OCI-LY3 (cell line): Measurements from ENCODE around the gene RNF166.

Experiments
- H2AFZ ChIP-seq: fragments of 200-600, 300-600 bp; shearing (Covaris generic); 2 replicates; pipeline ENCODE4 v1.6.0; 2014; ENCODE audit warnings: antibody characterized with exemption, low read depth, low read length
- H3K27ac ChIP-seq: fragments of 200-600, 300-600 bp; sonication (generic); 2 replicates; pipeline ENCODE4 v1.5.1; 2014; ENCODE audit warnings: mild to moderate bottlenecking, low read length, moderate library complexity, mixed read lengths
- H3K27me3 ChIP-seq: fragments of 200-600, 300-600 bp; sonication (generic); 2 replicates; pipeline ENCODE4 v1.6.1; 2014; ENCODE audit warnings: low read depth, low read length, mixed read lengths
- H3K36me3 ChIP-seq: fragments of 200-600, 300-600 bp; sonication (generic); replicated peaks from 2 replicates; pipeline ENCODE3; 2014; ENCODE audit warnings: low read depth, low read length, mixed read lengths
- H3K4me1 ChIP-seq: fragments of 300-600, 200-600 bp; sonication (generic); 2 replicates; pipeline ENCODE4 v1.6.1; 2014; ENCODE audit warnings: low read length, mixed read lengths
- H3K4me2 ChIP-seq: fragments of 200-600, 300-600 bp; sonication (generic); 2 replicates; pipeline ENCODE4 v1.6.1; 2014; ENCODE audit warnings: low read length, mixed read lengths
- H3K4me3 ChIP-seq: fragments of 300-600, 200-600 bp; sonication (generic); 2 replicates; pipeline ENCODE4 v1.5.1; 2014; ENCODE audit warnings: antibody characterized with exemption, mild to moderate bottlenecking, low read length, moderate library complexity
- H3K79me2 ChIP-seq: fragments of 300-600, 200-600 bp; shearing (Covaris generic); 2 replicates; pipeline ENCODE4 v1.6.1; 2014; ENCODE audit warnings: mild to moderate bottlenecking, low read length, mixed read lengths
- H3K9ac ChIP-seq: fragments of 300-600, 200-600 bp; shearing (Covaris generic); 2 replicates; pipeline ENCODE4 v1.6.0; 2014; ENCODE audit warnings: mild to moderate bottlenecking, low read length, moderate library complexity
- H3K9me3 ChIP-seq: fragments of 200-600, 300-600 bp; shearing (Covaris generic); 2 replicates; pipeline ENCODE4 v1.6.1; 2014; ENCODE audit warnings: low read length, mixed read lengths; ENCODE audit not compliant: insufficient read depth
- H4K20me1 ChIP-seq: fragments of 200-600, 300-600 bp; sonication (generic); 2 replicates; pipeline ENCODE4 v1.6.1; 2016; ENCODE audit warnings: low read length, mixed read lengths; ENCODE audit not compliant: insufficient read depth
- CTCF ChIP-seq: fragments of 200-600, 300-600 bp; sonication (generic); IDR thresholded peaks from 2 replicates; pipeline ENCODE4 v1.5.1; 2014; ENCODE audit warnings: antibody characterized with exemption, low read length, low read depth
- EZH2phosphoT487 ChIP-seq: fragments of 200-600 bp; shearing (Covaris generic); IDR thresholded peaks from 2 replicates; pipeline ENCODE4 v1.6.1; 2018; ENCODE audit warnings: antibody characterized with exemption, mixed run types, low read depth

The RNF166 gene

GRCh38 chr16:88719267-88719932 is 13.2 kb upstream of the RNF166 start:
- TF ChIP-seq CTCF (no peak), EZH2phosphoT487 (no peak)
- H4K20me1 ChIP-seq: no peaks in the 10 kb centered on the region
- no peaks in the 10 kb centered on the region for H3K27me3 ChIP-seq
- H3K4me3 ChIP-seq: no peak overlapping the region
- no peak overlapping the region for H2AFZ ChIP-seq
- H3K27ac ChIP-seq: no peak overlapping the region
- H3K4me2 ChIP-seq: no peak overlapping the region
- no peaks in the 10 kb centered on the region for H3K9me3 ChIP-seq
- no peaks in the 10 kb centered on the region for H3K79me2 ChIP-seq
- peaks cover 26% of the 10 kb centered on the region for H3K36me3 ChIP-seq
- H3K9ac ChIP-seq: no peak overlapping the region
- H3K4me1 ChIP-seq: no peaks in the 10 kb centered on the region

- H3K9ac ChIP-seq: no peak overlapping the region
- no peaks in the 10 kb centered on the region for H3K27me3 ChIP-seq
- H3K4me3 ChIP-seq: no peak overlapping the region
- H2AFZ ChIP-seq: no peak overlapping the region
- no peak for TF ChIP-seq EZH2phosphoT487
- no peak for TF ChIP-seq CTCF
- H3K79me2 ChIP-seq: no peaks in the 10 kb centered on the region
- no peaks in the 10 kb centered on the region for H3K4me1 ChIP-seq
- peaks cover 23% of the 10 kb centered on the region for H3K36me3 ChIP-seq
- H3K4me2 ChIP-seq: no peak overlapping the region
- no peaks in the 10 kb centered on the region for H4K20me1 ChIP-seq
- no peak overlapping the region for H3K27ac ChIP-seq
- H3K9me3 ChIP-seq: no peaks in the 10 kb centered on the region
Observed at GRCh38 chr16:88718178-88718577, 12.0 kb upstream of the RNF166 start.

- TF ChIP-seq EZH2phosphoT487 (no peak), CTCF (no peak)
- H3K4me1 ChIP-seq: no peaks in the 10 kb centered on the region
- H4K20me1 ChIP-seq: no peaks in the 10 kb centered on the region
- H3K36me3 ChIP-seq: peaks cover 21% of the 10 kb centered on the region
- H2AFZ ChIP-seq: no peak overlapping the region
- no peak overlapping the region for H3K27ac ChIP-seq
- no peaks in the 10 kb centered on the region; the same call in 1 of the 2 replicates for H3K79me2 ChIP-seq
- H3K9me3 ChIP-seq: no peaks in the 10 kb centered on the region
- H3K27me3 ChIP-seq: no peaks in the 10 kb centered on the region
- no peak overlapping the region for H3K4me3 ChIP-seq
- H3K9ac ChIP-seq: no peak overlapping the region
- H3K4me2 ChIP-seq: no peak overlapping the region
Observed at GRCh38 chr16:88716601-88717001, 10.4 kb upstream of the RNF166 start.

- Histone ChIP-seq H3K79me2 (peaks cover 2% of the 10 kb centered on the region; the same call in 1 of the 2 replicates), H3K4me2 (no peak overlapping the region), H2AFZ (no peak overlapping the region), H3K9ac (no peak overlapping the region), H3K27me3 (no peaks in the 10 kb centered on the region), H4K20me1 (no peaks in the 10 kb centered on the region), H3K4me3 (no peak overlapping the region), H3K27ac (no peak overlapping the region), H3K36me3 (peaks cover 19% of the 10 kb centered on the region), H3K9me3 (no peaks in the 10 kb centered on the region), H3K4me1 (no peaks in the 10 kb centered on the region)
- TF ChIP-seq EZH2phosphoT487: no peak
- TF ChIP-seq CTCF: no peak
Observed at GRCh38 chr16:88716201-88716600, 10.0 kb upstream of the RNF166 start.
